ENCODE measurements around the gene CD300LF. TPM values are rescaled to one million over a fixed set of nuclear protein-coding genes. Genes with fewer than 3 reads are reported as not detected.

CD300LF gene
- total RNA-seq, 4 donors from 2014 or later = 1.1 to 1.7 TPM; not detected in 2

DNA sequence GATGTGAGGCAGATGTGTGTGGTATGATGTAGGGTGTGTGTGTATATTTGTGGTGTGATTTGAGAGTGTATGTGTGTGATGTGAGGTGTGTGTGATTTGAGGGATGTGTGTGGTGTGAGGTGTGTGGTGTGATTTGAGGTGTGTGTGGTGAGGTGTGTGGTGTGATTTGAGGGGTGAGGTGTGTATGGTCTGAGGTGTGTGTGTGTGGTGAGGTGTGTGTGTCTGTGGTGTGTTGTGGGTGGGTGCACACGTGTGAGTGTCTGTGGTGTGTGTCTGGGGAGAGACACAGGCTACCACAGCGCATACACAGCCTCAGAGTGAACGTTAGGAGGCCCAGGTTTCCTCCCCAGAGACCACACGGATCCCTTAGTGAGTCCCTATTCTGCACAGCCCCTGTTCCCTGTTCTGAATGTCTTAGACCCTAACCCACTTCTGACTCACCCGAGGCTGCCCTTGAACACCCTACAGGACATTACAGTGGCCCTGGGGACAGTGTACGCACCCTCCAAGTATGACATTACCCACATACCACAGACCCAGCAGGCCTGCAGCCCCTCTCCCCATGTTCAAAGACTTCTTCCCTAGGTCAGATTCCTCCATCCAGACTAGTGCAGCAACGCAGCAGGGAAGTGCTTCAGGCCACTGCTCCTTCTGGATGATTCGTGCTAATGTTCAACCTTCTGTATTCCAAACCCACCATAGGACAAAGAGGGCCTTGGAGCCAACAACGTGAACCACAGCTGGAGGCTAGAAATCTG, 20.8 kb upstream of the CD300LF start:
- H3K27ac ChIP-seq = no peak overlapping the region
- H3K9me3 ChIP-seq = no peaks in the 10 kb centered on the region
- no peak overlapping the region for H3K4me3 ChIP-seq
- no peak for TF ChIP-seq POLR2A (IDR thresholded peaks at IDR 0.05)
- TF ChIP-seq, protein P1, sequence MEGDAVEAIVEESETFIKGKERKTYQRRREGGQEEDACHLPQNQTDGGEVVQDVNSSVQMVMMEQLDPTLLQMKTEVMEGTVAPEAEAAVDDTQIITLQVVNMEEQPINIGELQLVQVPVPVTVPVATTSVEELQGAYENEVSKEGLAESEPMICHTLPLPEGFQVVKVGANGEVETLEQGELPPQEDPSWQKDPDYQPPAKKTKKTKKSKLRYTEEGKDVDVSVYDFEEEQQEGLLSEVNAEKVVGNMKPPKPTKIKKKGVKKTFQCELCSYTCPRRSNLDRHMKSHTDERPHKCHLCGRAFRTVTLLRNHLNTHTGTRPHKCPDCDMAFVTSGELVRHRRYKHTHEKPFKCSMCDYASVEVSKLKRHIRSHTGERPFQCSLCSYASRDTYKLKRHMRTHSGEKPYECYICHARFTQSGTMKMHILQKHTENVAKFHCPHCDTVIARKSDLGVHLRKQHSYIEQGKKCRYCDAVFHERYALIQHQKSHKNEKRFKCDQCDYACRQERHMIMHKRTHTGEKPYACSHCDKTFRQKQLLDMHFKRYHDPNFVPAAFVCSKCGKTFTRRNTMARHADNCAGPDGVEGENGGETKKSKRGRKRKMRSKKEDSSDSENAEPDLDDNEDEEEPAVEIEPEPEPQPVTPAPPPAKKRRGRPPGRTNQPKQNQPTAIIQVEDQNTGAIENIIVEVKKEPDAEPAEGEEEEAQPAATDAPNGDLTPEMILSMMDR (IDR thresholded peaks at IDR 0.05) = no peak
- peaks cover 0 to 6% of the 10 kb centered on the region in 2 donors for H3K27me3 ChIP-seq
- no peaks in the 10 kb centered on the region for H3K36me3 ChIP-seq
- no peak for DNase-seq
- peaks cover 3 to 20% (median 12%) of the 10 kb centered on the region in 4 donors for H3K4me1 ChIP-seq

DNA sequence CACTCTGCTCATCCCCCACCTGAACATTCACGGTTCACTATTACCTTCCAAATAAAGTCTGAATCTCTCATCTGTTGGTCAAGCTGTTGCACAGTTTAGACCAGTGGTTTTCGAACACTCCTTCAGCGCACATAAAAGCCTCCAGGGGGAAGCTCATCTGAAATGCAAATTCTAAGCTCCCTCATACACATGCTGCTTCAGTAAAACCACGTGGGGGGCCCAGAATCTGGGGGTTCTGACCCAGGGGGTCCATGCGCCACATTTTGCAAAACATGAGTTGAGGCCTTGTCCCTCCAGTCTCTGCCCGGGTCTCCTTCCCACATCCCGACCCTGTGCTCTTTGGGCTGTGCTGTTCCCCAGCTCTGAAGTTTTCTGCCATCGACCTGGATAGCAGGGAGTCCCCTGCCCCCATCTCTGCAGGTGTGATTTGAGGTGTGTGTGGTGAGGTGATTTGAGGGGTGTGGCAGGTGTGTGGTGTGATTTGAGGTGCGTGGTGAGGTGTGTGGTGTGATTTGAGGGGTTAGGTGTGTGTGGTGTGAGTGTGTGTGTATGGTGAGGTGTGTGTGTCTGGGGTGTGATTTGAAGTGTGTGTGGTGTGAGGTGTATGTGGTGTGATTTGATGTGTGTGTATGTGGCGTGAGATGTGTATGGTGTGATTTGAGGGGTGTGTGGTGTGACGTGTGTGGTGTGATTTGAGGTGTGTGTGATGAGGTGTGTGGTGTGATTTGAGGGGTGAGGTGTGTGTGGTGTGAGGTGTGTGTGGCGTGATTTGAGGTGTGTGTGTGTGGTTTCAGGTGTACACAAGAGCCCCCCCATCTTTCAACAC, 19.5 kb upstream of the CD300LF start:
- no peak for DNase-seq
- no peaks in the 10 kb centered on the region for H3K27me3 ChIP-seq
- no peak for TF ChIP-seq POLR2A (IDR thresholded peaks at IDR 0.05)
- TF ChIP-seq, protein P1 (IDR thresholded peaks at IDR 0.05) = no peak
- H3K4me3 ChIP-seq = no peak overlapping the region
- H3K9me3 ChIP-seq = no peaks in the 10 kb centered on the region
- H3K4me1 ChIP-seq = peaks cover 3 to 8% (median 7%) of the 10 kb centered on the region in 4 donors
- H3K27ac ChIP-seq = no peak overlapping the region
- no peaks in the 10 kb centered on the region for H3K36me3 ChIP-seq

DNA sequence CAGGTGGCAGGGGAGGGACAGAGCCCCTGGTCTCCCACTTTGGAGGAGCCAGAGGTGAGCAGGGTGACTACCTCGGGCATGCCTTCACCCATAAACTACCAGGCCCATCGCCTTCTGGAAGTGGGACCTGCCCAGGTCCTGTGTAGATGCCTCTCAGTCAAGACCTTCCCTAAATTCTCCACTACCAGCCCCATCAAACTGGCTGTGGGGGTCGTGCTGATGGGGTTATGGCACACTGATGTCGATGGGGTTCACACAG, 18.6 kb upstream of the CD300LF start:
- H3K4me3 ChIP-seq = no peak overlapping the region
- no peaks in the 10 kb centered on the region for H3K36me3 ChIP-seq
- DNase-seq = peak in 1 of 3 donors; percentile 30
- peaks cover 0 to 7% (median 3%) of the 10 kb centered on the region in 4 donors for H3K4me1 ChIP-seq
- no peak for TF ChIP-seq POLR2A (IDR thresholded peaks at IDR 0.05)
- TF ChIP-seq, protein P1 (IDR thresholded peaks at IDR 0.05) = no peak
- H3K27ac ChIP-seq = no peak overlapping the region
- H3K9me3 ChIP-seq = no peaks in the 10 kb centered on the region
- H3K27me3 ChIP-seq = no peaks in the 10 kb centered on the region

DNA sequence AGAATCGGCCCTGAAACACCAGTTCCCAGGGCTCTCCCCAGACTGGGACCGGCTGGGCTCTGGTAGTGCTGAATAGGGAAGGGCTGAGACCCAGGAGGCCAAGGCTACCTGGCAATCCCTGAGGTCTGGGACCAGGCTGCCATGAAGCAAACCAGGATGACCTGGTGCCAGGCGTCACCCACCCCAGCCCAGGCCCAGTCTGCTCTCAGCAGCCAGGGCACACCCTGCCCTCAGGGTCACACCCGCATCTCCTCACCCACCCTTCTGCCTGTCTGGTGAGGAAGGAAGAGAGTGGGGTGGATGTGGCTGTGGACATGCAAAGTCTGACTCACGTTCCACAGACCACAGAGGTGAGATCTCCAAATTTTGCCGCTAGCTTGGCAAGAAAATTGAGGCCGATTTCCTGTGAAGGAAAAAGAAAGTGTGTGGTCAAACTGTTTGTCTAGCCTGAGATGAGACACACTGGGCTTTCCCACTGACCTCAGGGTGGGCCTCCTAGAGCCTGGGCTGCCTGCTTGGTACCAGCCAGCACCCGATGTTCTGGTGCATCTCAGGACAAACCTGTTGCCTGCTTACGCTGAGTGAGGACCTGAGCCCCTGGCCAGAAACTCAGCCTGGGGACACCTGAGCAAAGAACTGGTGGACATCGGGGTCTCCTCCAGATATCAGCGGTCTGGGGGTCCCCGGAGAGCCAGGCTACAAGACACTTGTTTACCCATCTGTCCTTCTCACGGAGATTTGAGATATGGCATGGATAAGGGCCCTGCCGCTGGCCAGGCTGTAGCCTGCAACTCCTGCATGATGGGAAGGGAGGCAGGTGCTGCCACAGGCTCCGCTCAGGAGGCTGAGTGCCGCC, 18.0 kb upstream of the CD300LF start:
- no peaks in the 10 kb centered on the region for H3K9me3 ChIP-seq
- peaks cover 0 to 7% (median 3%) of the 10 kb centered on the region in 4 donors for H3K4me1 ChIP-seq
- no peak for TF ChIP-seq POLR2A (IDR thresholded peaks at IDR 0.05)
- TF ChIP-seq, protein P1 (IDR thresholded peaks at IDR 0.05) = no peak
- H3K27ac ChIP-seq = no peak overlapping the region
- no peak overlapping the region for H3K4me3 ChIP-seq
- DNase-seq = peak in 2 of 3 donors; percentile 58 to 74
- H3K36me3 ChIP-seq = no peaks in the 10 kb centered on the region
- no peaks in the 10 kb centered on the region for H3K27me3 ChIP-seq

DNA sequence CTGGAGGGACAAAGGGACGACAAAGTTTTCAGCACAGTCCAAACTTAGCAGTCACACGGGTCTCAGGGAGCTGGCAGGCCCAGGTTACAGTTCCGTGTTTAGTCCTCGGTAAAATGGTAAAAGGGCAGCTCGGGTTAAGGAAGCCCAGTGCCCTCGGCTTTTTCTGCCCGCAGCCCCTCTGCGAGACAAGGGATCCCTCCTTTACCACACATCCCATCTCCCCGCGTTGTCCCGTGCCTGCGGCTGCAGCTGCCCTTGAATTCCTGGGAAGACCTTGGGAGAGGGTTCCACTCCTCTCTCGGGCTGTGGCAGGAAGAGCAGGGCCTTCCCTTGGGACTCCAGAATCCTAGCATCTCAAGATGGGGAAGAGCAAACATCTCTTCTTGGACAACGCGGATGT, 17.1 kb upstream of the CD300LF start:
- H3K9me3 ChIP-seq = no peaks in the 10 kb centered on the region

More for the DNA sequence above, 17.1 kb upstream of the CD300LF start:
- DNase-seq = no peak
- Histone ChIP-seq H3K4me1 (peaks cover 0 to 7% (median 3%) of the 10 kb centered on the region in 4 donors), H3K36me3 (no peaks in the 10 kb centered on the region), H3K4me3 (no peak overlapping the region), H3K27ac (no peak overlapping the region), H3K27me3 (no peaks in the 10 kb centered on the region)
- TF ChIP-seq POLR2A (IDR thresholded peaks at IDR 0.05) = no peak
- TF ChIP-seq, protein P1 (IDR thresholded peaks at IDR 0.05) = no peak
